ENCODE measurements around the gene RASSF1.
"Not testable (repeated sequence)": the region's sequence is repeated elsewhere in the genome, so short reads cannot be mapped to it uniquely, and the experiment has no call there.

The RASSF1 gene

DNA sequence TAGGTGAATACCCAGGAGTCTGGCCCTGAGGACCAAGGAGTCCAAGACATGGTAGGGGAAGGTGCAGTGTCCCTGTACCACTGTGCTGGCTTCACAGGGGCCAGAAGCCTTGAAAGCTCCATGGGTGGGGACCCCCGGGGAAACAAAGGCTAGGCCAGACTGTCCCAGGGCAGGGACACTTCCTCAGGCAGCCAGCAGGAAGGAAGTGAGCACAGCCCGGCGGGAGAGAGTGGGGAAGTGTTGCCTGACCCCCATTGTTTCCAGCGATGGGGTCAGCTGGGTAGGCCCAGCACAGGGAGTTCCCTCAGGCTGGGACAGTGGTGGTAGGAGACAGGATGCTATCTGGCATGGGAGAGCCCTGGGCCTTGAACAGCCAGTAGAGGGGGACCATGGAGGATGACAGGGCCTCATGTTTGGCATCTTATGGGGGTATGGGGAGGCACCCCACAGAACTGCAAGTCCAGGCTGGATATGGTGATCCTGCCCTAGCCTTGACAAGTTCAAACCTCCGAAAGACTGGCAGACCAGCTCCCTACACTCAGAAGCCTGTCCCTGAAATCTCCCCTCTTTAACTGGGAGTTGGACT is 16.9 kb downstream of the RASSF1 start:
- DNase-seq (ENCODE audit: low read depth) = no peak

DNA sequence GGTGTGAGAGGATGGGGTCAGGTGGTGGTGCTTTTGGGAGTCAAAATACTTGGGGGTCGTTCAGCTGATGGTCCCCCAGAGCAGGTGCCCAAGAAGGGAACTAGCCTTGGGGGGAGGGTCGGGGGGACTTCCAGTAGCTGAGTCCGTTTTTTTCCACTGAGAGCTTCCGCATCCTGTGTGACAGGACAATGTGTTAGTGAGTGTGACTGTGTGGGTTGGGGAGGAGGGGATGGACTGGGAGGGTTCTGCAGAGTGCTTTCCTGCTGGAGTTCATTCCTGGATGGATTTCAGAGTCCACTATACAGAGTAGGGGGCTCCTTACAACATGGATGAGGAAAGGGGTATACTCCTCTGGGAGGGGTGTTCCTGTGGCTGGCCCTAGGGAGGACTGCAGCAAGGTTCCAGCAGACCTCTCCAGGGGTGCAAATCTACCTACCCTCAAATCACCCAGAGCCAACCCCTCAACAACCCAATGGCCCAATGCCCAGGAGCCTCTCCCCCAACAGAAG is 17.5 kb downstream of the RASSF1 start:
- no peak for DNase-seq (ENCODE audit: low read depth)

DNA sequence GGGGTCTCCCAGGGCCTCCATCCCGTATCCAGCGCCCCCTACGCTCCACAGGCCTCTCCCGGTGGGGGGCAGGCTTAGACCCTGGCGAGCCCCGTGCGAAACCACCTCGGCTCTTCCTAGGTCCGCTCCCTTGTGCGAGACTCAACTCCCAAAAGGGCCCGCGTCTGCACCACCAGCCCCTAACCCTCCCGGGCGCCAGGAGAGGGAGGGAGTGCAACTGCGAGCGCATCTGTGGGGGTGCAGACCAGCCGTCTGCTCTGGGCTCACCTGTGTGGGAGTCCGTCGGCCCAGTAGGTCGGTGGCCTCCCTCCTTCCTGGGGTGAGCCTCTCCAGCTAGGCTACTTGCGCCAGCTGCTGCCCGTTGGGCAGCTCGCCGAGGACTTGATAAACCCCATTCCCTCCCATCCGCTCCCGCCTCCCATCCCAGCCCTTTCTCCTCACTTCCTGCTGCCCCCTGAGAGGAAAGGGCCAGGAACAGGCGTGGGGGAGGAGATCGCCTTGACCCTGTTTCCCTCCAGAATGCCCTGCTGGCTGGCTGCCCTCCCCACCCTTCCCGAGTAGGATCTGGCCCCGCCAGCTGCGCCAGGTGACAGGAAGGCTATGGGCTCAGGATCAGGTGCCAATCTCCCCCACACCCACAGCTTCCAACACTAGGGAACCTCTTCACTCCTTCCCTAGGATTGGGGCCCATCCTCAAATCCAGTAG is 18.1 kb downstream of the RASSF1 start, which contains the start of gene HYAL2:
Gene HYAL2, minus strand, starts transcription at position 360 of the 706 bp plus-strand sequence. CDS start 2,256 bp downstream, outside the sequence.
- DNase-seq (ENCODE audit: low read depth) = no peak

DNA sequence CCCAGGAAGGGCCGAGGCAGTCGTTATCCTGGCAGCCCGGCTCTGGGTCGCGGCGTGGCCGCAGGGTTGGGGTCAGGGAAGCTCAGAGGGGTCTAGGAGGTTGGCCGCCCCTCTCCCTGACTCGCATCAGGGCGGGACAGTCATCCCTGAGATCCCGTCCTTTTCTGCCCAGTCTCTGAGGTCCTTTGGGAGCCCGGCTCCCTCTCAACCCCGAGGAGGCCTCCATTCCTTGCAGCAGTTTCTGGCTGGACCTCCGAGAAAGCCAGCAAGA is 18.6 kb downstream of the RASSF1 start:
- DNase-seq (ENCODE audit: low read depth) = no peak

DNA sequence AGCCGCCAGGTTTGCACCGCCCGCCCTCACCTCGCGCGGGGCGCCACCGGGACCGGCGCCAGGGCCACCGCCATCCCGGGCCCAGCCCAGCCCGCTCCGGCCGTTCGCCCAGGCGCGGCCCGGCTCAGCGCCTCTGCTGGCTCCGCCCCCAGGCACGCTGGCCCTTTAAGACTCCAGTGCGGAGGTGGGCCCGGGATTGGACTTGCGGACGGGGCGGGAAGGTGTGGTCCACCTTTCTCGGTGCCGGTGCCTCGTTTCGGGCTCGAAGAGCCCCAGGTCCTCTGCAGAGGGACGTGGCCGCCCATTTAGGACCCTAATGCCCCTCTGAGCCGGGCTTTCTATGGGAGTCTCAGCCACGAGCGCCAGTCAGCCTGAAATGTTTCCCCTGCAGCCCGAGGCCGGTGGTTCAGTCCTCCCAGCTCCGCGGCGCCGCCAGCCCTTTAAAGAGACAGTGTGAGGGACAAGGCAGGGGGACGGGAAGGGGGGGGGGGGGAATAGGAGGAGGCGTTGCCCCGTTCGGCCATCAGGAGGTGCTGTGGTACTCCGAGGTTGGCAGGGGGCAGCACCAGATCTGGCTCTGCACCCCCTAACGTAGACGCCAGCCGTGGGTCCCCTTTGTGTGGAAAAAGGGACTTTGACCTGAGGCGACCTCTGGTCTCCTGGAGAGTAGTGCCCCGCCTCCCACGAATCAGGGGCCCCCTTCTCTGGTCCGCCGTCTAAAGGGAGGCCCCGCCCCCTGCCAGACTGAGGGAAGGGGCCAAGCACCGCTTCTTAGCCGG is 19.1 kb downstream of the RASSF1 start:
- DNase-seq (ENCODE audit: low read depth) = peak; percentile 85

DNA sequence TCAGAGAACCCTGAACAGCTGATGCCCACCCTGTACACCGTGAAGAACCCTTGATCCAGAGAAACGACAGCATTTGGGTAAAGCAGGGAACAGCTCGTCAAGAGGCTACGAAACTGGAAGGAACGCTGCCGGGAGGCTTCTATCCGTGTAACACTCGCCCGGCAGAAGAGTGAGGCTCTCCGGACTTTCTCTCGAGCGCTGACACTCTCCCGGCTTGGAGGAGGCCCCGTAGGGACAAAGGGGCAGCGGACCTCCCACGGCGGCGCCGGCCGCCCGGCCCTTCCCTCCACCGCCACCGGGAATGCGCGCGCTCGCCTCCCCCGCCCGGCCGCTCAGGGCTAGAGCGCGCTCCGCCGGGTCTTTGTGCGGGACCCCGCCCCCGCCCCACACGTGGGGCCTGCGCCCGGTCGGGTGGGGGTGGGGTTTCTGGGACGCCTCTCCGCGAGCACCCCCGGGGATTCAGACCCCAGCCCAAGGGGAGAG is 19.7 kb downstream of the RASSF1 start:
- DNase-seq (ENCODE audit: low read depth) = peak; percentile 70

DNA sequence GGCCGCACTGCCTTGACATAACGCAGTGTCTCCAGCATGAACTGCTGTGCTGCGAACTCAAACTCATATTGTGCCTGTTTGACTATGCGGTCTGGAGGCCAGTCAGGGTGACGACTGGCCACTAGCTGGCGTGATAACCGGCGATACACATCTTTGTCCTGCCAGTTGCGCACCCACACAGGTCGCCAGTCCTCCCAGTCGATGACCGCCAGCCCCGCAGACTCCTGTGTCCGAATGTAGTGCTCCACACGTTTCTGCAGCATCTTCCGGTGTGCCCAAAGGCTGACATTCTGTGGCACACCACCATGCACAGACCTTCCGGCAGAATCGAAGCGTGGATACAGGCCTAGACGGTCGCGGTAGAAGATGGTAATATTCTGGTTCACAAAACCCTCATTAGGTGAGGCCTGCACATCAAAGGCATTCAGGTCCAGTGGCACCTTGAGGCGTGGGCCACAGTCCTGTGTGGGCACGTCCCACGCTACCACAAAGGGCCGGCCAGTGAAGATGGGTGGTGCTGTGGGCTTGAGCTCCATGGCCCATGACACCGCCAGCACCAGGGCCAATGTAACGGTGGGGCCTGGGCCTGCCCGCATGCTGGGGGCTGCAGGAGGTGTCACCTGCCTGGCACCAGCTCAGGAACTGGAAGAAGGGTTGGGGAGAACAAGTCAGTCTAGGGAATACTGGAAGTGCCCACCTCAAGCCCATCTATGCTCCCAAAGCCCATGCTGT is 20.6 kb downstream of the RASSF1 start:
- no peak for DNase-seq (ENCODE audit: low read depth)

DNA sequence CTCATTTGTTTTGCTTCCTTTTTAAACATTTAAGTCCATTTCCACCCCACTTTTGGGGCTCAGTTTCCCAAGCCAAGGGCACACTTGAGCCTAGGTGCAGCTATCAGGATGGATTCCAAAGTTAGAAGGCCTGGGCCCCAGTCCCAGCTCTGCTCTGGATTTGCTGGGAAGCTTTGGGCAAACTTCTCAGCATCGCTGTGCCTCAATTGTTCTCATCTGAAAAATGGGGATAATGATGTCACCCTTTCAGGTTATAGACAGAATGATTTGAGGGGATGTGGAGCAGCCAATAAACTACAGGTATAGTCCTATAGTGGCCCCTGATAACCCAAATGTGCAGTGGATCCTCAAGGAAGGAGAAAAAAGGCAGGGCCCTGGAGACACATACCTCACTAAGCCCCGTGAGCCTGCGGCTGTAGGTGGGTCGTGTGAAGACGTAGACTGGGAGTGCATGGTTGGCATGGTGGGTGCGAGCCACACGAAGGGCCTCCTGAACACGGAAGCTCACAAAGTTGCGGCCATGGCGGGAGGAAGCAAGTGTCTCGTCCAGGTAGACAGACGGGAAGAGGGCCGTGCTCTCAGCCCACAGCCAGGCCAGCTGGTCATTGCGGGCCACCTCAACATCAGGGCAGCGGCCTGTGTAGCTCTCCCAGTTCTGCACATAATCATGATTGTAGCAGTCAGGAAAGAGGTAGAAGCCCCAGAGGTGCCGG is 21.3 kb downstream of the RASSF1 start:
- no peak for DNase-seq (ENCODE audit: low read depth)

DNA sequence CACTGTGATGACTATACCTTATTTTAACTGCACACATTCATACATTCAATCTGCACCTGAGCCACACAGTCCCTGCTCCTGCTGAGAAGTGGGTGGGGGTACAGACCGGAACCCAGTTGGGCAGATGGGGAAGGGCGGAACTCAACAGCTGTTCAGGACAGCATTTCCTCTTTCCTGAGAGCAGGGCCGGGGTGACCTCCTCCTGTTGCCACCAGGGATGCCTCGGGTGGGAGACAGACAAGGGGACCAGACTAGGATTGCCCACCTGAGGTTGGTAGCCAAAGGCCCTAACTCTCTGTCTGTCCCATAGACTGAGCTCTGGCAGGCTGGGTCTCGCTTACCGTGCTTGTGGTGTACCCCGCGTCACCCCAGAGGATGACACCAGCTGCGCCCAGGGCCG is 22.0 kb downstream of the RASSF1 start:
- DNase-seq (ENCODE audit: low read depth) = no peak

DNA sequence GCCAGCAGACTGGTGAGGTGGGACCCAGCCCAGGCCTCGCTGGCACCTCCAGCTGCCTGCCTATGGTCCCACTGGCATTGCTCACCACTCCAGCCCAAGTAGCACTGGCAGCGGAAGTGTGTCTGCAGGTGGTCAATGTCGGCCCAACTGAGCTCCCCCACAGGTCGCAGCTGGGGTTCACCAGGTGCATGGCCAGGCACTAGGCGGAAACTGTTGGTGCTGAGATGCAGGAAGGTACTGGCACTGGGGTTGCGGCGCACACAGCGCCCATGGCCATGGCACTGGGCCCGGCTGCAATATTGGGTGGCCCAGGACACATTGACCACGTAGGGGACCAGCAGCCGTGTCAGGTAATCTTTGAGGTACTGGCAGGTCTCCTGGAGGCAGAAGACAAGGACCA is 22.5 kb downstream of the RASSF1 start:
- DNase-seq (ENCODE audit: low read depth) = no peak

DNA sequence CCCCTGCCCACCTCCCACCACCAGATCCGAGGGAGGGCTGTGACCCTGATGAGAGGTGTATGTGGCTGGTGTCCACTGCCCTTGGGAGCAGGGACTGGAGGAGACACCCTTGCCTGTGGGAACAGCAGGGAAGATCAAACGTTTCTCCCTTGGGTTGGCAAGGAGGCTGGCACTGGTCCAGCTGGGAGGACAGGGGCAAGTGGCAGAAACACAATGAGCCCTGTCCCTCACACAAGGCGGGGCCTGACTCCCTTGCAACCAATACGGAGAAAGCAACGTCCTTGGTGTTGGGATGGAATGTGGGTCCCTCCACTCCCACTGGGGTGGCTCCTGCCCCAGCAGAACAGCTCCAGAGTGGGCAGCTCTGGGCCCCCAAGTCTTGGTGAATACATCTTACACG is 23.3 kb downstream of the RASSF1 start:
- no peak for DNase-seq (ENCODE audit: low read depth)

DNA sequence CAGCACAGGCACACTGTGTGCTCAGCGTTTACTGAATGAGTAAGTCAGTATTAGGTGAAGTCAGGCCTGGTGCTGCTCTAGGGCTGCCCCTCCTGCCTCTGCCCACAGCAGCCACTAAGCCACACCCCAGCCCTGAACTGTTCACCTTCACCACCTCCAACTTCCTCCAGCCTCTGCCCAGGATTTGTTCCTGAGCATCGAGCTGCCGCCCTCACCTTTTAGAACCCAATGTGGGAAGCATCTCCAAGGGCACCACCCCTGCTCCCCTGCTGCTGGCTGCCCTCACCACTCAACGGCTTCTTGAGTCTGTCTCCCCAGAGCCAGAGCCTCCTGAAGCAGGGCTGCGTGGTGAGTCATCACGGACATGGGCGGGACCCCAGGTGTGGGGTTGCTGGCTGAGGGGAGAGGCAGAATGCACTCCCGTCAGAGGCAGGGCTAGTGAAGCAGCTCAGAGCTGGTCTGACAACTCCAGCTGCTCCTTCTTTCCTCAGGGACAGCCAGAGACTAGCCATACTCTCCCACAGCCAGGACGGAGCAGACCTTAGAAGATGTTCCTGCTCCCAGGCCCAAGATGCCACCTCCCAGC is 23.9 kb downstream of the RASSF1 start:
- DNase-seq (ENCODE audit: low read depth) = no peak

DNA sequence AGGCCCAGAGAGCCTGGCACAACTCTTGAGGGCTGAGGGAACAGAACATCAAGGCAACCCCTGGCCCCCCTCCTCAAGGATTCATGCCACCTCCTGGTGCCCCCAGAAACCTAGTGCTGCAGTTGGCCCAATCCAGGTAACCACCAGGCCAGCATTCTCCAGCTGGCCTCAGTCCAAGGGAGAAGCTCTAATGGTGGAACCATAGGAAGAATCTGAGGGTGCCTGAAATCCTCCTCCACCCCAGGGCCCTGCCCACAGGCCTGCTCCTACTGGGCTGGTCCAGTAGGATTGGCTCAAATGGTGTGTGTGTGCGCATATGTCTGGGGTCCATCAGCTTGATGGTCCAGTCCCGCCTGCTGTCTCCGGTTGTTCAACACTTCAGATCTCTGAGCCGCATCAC is 25.8 kb downstream of the RASSF1 start:
- no peak for DNase-seq (ENCODE audit: low read depth)

DNA sequence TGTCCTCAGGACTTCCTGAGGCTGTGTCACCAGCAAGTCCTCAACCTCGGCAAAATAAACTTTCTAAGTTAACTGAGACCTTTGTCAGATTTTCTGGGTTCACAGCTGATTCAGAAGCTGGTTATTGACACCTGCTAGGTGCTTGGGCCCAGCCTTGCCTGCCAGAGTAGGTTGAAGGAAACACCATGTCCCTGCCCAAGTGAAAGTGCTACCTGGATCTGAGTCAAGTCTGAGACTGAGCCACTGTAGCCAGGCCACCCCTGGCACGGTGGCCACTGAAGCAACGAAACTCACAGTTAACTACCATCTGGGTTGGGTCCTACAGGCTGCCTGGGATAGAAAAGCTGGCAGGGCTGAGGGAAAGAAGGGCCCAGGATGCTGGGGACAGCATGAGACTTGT is 26.3 kb downstream of the RASSF1 start:
- no peak for DNase-seq (ENCODE audit: low read depth)

DNA sequence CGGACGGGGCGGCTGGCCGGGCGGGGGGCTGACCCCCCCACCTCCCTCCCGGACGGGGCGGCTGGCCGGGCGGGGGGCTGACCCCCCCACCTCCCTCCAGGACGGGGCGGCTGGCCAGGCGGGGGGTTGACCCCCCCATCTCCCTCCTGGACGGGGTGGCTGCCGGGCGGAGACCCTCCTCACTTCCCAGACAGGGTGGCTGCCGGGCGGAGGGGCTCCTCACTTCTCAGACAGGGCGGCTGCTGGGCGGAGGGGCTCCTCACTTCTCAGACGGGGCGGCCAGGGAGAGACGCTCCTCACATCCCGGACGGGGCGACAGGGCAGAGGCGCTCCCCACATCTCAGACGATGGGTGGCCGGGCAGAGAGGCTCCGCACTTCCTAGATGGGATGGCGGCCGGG is 28.6 kb downstream of the RASSF1 start:
- DNase-seq (ENCODE audit: low read depth) = not testable (repeated sequence)

DNA sequence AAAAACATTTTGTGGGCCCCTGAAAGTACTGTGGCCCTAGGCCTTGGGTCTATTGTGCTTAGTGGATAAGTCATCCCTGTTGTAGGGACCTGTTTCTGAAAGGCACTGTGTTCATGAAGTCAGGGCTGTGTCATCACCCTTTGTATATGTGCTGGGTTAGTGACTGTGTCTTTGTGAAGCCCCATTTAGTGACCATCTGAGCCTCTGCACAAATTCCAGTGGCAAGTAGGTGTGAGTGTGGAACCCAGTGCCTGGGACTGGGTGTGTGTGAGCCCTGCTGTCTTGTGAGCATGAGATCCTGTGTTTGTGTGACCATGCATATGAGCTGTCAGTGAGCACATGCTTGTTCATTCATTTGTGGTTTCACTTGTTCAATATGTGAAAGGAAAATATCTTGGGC is 36.0 kb downstream of the RASSF1 start:
- DNase-seq (ENCODE audit: low read depth) = no peak

DNA sequence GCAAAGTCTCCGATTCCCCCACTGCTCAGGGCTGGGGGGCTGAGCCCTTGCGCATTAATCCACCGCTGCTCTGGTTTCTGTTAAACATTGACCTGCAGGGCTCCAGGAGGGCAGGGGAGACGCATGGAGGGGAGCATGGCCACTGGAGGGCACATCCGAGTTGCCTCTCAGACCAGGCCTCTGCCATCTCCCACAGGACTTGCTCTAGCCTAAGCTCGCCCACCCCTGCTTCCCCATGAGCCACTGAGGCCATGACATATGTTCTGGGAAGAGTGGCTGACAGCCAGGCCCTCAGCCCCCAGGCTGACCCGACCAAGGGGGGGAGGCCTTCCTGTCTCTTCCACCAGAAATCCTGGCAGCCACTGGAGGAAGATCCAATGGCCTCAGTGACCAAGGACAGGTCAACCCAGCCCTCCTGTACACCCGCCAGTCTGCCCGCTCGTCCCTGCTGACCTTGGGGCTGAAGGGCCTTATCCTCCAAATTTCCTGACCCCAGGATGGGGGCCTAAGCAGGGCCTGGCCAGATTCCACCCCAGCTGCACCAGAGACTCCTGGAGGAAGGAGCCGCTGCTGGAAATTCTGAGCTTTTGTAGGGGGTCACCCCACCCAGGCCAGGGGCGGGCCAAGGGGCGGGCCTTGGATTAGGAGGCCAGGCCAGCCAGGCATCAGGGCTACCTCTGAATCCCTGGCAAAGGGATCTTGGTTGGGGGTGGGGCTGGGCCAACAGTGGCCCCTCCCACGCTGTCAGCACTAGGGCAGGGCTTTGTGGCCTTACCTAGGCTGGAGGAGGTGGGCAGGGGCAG is 37.4 kb downstream of the RASSF1 start, which contains the start of gene HYAL1:
Gene HYAL1, minus strand, starts transcription at position 562 of the 803 bp plus-strand sequence. CDS start 618 bp downstream, outside the sequence.
- no peak for DNase-seq (ENCODE audit: low read depth)

DNA sequence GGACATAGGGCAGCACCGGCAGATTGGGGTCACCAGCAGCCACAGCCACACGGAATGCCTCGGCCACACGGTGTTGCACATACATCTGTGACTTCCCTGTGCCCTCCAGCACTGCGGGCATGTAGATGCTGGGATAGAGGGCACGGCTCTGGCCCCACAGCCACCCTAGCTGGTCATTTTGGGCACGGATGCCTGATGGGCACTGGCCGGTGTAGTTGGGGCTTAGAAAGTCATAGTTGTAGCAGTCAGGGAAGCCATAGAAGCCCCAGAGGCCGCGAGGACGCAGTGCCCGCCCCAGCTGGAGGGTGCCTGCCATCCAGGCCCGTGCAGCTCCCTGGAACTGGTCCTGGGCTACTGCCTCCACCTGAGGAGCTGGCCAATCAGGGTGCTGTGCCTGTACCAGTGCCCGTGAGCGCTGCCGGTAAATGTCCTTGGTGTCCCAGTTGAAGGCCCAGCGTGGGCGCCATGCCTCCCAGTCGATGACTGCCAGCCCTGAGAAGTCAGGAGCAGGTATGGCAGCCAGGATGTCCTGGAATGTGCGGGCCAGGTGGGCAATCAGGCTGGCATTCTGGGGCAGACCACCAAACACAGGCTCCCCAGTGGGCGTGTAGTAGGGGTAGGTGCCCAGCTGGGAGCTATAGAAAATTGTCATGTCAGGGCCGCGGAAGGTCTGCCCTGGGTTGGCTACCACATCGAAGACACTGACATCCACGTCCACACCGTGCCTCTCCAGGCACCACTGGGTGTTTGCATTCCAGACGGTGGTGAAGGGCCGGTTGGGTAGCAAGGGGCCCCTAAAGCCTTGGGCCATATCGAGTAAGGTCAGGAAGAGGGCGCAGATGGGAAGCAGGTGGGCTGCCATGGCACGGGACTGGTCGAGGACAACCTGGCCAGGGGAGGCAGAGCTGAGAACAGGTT is 38.3 kb downstream of the RASSF1 start:
- no peak for DNase-seq (ENCODE audit: low read depth)

DNA sequence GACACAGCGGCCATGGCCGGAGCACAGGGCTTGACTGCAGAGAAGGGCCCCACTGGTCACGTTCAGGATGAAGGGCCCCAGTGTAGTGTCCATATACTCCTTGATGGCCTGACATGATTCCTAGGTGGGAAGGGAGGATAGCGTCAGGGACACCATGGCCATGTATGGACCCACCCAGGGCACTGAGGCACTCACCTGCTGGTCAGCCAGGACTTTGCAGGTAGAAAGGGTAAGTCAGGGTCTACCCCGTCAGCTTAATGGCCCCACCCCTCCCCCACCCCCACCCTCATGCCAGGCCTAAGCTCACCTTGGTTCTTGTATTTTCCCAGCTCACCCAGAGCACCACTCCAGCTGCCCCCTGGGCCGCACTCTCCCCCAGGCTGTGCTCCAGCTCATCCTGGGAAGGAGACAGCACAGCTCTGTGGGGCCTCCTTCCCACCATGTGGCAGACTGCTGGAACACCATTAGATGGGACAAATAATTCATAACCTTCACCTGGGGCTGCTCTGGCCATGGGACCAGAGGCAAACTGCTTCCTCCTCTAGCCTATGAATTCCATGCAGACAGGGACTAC is 39.9 kb downstream of the RASSF1 start:
- no peak for DNase-seq (ENCODE audit: low read depth)
